GM21515 (cell line): Measurements from ENCODE around the gene OSBPL2.

Source experiments
- ATAC-seq: cut with Tn5 transposase; IDR thresholded peaks from one replicate; pipeline ENCODE4 v1.9.1; 2021; ENCODE audit not compliant: unreplicated experiment

Gene OSBPL2

DNA sequence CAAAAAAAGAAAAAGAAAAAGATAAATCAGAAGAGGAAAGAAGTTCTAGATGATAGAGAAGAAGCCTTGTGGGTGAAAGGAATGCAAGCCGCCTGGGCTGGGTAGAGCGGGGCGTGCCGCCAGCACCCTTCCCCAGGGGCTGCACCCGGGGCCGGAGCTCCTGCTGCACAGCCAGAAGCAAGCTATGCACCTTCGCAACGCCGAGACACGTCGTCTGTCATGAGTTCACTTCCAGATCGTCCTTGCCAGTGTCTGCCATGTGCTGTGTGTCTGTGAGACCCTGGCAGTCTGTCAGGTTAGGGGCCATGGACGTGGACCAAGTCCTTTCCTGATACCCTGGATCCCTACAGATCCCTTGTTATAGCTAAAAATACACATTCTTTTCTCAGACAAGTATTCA lies 38.9 kb downstream of the OSBPL2 start:
- no peak for ATAC-seq

DNA sequence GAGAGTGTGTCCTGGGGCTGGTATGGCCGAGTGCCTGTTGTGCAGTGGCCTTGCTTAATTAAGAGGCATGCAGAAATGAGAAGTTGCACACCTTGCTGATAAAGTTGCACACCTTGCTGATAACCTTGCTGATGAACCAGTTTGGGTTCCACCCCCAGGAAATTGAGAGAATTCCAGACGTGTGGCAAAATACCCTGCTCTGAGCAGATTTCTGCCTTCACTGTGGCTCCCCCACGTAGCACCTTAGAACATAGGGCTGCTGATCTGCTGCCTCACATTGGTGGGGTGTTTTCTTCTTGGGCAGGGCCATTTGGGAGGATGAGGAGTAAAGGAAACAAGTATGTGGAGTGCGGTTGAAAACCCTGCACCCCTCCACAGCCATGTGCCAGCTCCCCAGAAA lies 42.0 kb downstream of the OSBPL2 start:
- ATAC-seq, result no peak

DNA sequence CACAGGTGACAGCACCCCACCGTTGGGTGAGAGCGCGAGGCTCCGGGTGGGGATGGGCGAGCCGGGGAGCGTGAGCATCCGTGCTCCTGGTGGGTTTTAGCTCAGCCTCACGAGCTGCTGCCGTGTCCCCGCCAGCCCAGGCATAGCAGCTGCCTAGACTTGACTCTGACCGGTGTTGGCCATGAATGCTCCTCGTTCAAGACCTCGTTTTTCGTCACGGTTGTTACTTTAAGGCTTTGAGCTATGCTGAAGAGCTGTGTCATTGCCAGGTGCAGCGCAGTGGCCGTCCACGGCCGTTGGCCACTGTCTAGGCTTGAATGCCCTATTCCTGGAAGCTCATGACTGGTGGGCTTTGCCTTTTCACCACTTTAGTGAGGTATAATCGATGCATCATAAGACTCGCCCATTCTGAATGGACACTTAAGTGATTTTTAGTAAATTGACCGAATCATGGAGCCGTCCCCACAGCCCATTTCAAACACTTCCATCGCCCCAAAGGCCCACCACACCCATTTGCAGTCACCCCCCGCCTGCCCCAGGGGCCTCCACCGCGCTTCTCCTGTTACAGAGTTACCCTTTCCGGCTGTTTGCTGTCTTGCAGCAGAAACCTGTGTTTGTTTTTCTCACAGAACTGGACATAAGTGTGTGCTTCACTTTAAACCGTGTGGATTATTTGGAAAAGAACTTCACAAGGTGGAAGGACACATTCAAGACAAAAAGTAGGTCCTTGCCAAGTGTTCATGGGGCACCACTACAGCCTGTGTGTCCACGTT lies 43.0 kb downstream of the OSBPL2 start:
- ATAC-seq, result no peak

DNA sequence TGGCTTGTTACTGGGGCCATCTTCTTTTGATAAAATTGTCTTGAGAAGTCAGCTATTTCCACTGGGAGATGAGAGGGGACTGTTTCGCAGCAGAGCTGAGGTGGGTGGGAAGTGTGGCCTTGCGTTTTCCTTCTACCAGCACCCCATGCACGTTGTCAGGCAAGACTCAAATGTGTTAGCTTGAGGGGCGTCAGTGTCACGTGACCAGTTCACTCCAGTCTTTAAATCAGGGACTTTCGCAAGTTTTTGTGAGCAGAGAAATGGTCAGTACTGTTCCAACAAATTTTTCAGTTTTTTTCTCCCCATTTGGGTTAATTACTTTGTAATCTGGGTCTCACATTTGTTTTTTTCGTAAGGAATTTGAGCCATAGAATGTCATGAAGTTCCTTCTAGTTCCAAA lies 43.8 kb downstream of the OSBPL2 start:
- ATAC-seq, result no peak

DNA sequence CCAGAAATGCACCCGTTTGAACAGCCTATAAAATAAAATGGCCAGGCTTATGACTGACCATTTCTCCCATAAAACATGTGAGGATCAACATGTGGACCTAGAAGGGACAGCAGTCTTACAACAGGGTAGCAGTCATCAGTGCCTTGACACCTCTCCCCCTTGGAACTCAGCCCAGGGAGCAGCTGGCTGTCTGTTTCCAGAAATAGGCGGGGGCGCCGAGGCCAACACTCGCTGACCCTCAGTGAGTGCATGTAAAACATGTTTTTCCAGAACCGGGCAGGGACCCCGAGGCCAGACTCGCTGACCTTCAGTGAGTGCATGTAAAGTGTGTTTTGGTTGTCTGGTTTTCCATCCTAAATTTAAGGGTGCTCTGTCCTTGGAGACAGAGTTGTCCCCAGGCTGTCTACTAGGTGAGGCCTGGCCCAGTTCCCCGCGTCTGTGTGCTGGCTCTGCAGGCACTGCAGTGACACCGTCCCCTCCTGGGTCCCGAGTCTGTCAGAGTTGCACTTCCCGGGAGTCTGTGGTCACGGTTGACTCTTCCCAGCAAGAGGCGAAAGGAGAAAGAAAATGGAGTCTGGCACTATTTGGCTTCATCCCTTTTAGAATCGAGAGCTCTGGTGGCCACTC lies 44.7 kb downstream of the OSBPL2 start:
- ATAC-seq, result no peak

DNA sequence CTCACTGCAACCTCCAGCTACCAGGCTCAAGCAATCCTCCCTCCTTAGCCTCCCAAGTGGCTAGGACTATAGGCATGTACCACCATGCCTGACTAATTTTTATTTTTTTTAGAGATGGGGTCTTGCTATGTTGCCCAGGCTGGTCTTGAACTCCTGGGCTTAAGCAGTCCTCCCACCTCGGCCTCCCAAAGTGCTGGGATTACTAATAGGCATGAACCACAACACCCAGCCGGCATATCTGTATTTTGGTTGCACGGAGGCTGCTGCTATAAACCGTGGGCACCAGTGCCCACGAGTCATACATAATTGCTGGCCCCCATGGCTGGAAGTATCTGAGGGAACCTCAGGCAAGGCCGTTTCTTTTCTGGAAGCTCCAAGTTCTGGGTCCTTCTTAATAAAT lies 46.1 kb downstream of the OSBPL2 start:
- no peak for ATAC-seq

DNA sequence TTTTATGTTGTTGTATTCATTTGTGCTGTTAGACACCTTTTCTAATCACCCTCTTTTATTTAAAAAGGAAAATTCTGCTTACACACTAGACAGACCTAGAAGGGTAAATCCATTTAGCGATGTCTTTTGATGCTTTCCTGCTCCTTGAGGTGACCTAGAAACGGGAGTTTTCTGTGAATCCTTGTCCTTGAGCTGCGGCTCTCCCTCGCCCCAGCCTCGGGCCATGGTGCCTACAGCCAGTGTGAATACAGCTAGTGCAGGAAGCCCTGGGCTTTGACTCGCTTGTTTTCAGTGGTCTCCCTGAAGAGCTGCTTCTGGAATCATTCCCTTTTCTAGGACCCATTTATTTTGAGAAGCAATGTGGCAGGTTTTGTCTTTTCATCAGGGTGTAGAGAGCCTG lies 46.8 kb downstream of the OSBPL2 start:
- ATAC-seq, result no peak

DNA sequence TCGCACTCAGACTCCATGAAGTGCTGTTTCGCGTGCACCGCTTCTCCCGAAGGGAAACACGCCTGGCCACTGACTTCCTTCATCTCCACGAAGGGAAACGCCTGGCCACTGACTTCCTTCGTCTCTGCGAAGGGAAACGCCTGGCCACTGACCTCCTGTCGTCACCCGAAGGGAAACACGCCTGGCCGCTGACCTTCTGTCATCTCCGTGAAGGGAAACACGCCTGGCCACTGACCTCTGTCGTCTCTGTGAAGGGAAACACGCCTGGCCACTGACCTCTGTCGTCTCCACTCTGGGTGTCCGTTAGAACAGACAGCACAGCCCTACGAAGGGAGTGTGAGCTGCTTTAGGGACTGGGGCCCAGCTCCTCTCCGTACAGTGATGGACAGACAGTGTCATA lies 47.4 kb downstream of the OSBPL2 start:
- ATAC-seq, result no peak

DNA sequence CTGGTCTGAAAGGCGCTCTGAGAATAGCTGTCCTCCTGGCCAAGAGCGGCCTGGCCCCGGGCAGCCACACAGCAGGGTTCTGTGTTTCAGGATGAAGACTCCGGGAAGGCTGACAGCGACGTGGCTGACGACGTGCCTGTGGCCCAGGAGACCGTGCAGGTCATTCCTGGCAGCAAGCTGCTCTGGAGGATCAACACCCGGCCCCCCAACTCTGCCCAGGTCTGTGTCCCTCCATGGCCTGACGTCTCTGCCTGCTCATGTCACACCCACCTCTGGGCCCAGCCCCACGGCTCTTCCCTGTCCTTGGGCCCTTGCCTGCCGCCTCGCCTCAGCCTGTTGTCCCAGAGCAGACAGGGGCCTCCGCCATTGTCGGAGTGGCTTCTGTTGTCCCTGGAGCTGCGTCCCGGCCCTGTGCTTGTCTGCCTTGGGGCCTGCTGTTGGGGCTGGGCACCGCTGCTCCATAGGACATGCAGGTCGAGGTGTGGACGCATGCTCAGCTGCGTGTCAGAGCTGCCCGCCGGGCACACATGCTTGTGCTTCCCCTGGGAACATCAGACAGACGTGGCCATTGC lies 48.3 kb downstream of the OSBPL2 start:
- no peak for ATAC-seq

DNA sequence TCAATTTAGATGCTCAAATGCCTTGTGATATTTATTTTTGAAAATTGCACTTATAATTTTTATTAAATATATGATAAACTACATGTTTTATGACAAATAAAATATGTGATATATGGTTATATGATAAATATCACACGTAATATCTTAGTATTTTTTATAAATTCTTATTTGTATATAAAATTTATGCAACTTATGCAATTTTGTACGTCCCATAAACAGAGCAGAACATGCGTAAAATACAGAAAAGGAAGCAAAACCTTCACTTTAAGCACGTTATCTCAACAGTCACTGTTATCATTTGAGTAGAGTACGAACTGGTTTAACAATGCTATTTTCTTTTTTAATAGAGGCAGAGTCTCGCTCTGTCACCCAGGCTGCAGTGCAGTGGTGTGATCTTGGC lies 48.8 kb downstream of the OSBPL2 start:
- no peak for ATAC-seq

DNA sequence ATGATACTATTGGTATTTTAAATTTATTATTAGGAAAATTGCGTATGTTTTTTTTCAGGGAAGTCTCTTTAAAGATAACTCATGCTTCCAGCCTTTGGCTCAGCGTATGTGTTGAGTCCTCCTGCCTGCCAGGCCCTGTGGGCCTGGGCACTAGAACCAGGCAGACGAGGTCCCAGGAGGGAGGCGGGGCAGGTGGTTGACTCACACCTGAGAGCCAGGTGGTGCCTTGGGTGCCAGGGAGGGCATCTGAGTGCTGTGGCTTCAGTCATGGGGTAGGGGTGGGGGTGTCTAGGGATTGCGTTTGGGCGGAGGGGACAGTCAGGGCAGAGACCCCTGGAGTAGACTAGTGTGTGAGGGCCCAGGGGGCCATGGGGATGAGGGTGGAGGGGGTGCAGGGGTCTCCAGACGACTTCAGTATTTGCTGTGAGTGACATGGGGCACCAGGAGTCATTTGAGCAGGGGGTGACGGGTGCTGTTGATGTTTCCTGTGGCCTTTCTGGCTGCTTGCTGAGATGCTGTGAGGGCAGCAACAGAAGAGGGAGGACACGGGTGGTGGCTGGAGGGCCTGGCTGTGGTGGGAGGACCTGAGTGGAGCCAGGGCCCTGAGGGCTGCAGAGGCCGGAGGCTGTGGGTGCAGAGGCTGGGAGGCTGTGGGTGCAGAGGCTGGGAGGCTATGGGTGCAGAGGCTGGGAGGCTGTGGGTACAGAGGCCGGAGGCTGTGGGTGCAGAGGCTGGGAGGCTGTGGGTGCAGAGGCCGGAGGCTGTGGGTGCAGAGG lies 49.6 kb downstream of the OSBPL2 start:
- ATAC-seq, result no peak

DNA sequence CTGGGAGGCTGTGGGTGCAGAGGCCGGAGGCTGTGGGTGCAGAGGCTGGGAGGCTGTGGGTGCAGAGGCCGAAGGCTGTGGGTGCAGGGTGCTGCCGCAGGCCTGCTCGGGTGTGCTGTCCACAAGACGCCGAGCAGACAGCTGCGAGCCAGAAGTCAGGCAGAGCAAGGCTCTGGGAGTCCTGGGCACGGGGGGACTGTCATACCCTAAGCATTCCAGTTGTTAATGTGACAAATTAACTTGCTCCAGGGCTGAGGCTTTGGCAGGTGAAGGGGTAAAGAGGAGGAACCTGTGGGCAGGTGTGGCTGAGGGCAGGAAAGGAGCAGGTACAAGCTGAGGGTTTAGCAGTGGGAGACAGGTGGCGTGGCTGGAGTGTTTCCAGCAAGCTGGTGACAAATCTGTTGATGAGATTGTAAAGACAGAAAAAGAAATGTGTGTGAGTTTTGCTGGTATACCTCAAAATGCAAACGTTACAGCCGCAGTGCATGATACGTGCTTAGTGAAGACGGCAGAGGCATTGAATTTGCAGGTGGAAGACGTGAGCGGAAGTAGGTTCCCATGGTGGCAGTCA lies 50.3 kb downstream of the OSBPL2 start:
- no peak for ATAC-seq

DNA sequence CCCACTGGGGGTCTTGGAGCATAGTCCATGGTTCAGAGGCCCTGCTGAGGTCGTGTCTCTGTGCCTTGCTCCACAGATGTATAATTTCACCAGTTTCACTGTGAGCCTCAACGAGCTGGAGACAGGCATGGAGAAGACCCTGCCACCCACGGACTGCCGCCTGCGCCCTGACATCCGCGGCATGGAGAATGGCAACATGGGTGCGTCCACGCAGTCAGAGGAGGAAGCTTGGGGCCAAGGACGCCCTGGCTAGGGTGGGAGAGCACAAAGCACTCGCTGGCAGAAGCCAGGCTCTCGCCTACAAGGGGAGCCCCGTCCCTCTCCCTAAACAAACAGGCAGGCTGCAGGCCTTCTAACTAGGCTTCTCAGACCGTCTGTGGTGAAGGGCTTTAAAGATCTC lies 50.8 kb downstream of the OSBPL2 start:
- ATAC-seq, result no peak

DNA sequence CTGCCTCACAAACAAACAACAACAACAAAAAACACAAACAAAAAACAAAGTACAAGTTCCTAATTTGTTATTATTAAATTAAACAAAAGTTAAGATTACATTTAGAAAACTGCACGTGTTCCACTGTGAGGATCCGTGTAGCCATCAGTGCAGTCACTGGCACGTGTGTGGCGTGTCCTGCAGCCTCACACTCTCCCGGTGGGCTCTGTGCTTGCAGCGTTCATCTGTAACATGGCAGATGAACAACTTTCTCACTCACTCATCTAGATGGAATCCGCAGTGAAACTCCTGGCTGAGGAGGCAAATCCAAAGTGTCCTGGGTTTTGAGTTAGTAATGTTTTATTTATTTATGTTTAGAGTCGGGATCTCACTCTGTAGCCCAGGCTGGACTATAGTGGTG lies 51.6 kb downstream of the OSBPL2 start:
- no peak for ATAC-seq

DNA sequence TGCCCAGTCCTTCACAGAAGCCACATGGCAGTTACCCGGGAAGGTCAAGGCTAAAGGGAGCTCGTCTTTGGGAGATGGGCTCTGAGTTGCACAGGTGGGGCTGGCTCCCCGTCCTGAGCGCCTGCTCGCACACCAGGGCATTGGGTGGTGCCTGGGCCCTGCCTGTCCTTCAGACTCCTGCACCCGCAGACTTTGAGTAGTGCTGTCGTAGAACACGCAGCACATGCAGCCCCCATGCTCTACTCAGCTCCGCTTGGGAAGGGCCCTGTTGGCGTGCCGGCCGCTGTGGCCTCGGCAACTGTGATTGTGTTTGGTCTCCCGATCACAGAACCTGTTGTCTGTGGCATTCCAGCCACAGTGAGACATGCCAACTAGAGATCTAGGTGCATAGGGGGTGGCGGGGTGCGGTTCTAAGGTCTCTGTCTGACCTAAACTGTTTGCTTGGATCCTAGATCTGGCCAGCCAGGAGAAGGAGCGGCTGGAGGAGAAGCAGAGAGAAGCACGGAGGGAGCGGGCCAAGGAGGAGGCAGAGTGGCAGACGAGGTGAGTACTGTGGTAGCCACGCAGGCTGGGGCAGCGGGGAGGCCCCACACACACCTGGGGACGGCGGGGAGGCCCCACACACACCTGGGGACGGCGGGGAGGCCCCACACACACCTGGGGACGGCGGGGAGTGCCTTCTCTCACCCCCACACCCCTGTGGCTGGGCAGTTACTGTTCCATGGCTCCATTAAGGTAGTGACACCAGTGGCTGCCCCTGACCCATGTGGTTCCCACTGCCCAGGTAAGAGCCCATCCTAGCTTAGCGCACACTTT lies 53.1 kb downstream of the OSBPL2 start:
- ATAC-seq, result no peak

DNA sequence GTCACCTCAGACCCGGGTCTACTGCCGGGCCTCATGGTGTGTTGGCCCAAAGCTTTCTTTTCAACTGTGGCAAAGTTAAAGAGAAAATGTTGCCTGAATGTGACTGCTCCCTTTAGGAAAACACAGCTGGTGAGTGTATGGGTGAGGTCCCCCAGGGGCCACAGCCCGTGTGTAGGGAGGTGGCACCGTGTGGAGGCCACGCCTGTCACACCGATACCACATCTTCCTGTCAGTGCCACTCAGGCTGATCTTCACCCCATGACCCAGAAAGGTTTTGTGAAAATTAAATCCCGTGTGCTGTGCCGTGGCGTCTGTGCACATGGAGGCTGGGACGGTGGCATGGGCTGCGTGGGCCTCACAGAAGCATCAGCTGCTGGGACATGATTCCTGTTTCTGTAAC lies 53.8 kb downstream of the OSBPL2 start:
- ATAC-seq, result no peak

DNA sequence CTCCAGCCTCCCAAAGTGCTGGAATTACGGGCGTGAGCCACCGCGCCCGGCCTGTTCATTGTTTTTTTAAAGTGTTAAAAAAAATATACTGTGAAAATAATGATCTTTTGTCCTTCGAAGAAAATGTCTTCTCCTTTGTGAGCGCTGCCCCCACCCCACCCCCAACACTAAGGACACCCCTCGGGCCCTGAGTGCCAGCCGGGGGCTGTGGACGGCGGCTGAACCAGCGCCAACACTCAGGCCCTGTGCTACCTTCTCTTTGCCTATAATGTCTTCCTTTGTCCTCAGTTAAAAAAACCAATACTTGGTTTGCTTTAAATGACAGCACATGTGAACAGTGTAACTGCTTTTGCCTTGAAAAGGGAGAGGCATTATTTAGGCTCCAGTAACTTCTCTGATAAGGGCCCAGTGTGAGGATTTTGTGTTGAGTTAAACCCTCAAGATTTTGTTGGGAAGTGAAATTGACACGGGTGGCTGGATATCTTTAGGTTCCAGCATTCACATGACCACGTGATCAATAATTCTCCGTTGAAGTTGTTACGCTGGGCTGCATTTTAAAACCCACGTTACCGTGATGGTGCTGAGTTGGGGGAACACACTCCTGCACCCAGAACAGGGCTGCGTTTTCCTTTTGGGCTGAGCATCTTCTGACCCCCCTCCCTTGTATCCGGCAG lies 54.9 kb downstream of the OSBPL2 start:
- no peak for ATAC-seq

DNA sequence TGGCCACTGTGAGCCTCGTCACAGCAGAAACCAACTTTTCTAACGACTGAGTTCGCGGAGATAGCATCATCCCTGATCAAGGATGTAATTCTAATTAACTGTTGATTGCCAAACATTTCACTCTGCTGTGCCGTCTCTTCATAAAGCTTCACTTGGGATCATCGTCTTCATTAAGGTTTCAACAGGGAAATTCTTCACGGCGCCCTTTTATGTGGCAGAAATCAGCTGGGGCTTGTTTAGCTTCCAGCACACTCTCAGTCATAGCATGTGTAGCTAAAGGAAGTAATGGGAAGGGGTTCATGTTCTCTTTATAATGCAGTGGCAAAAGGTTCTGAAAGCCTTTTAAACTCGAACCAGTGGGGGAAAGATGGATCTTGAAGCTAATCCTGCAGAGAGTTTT lies 55.6 kb downstream of the OSBPL2 start:
- ATAC-seq, result no peak

DNA sequence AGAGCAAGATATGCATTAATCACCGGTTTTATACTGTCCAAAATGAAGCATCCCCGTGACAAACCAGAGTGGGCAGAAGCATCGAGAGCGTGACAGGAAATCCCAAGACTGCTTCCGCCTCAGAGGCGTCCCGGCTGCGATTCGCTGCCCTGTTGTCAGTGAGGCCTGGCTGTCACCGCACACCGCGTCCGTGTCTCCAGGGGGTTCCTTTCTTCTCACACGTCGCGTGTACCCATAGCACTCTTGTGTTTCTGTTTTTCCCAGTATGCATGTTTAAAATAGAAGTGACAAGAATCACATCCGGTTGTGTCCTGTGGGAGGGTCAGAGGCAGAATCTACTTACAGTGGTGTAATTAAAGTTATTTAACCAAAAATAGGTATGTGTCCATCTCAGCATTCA lies 56.2 kb downstream of the OSBPL2 start:
- ATAC-seq, result no peak
